Measurements from ENCODE around the gene MTSS2. TPM values are rescaled to one million over a fixed set of nuclear protein-coding genes. Genes with fewer than 3 reads are reported as not detected.

Gene MTSS2
- total and polyA plus RNA-seq, 2 of the 4 experiments (the other 2 are of a cell fraction) = 9.1 to 86.2 TPM

- dilution Hi-C loops (cut with HindIII; ENCODE audit: low sequenced_read_pairs, unreplicated experiment) = no loop called here
- in situ Hi-C loops (cut with MboI; ENCODE audit: low sequenced_read_pairs) = loop anchor here (5.0 to 25.0 kb wide), 3 partner anchors 53 to 678 kb away; partner anchors contain the start of gene CALB2
- peak overlapping the region; percentile 81 for H4K91ac ChIP-seq (ENCODE audit: insufficient read depth, low read depth, low read length)
- H3K9ac ChIP-seq (ENCODE audit: low read depth, low read length) = peak overlapping the region; percentile 93
- H2BK5ac ChIP-seq (ENCODE audit: low read depth, low read length, poor library complexity, severe bottlenecking) = peak overlapping the region; percentile 85
- TF ChIP-seq RFX5 (IDR thresholded peaks at IDR 0.05; ENCODE audit: low read depth, low read length) = no peak
- 0 out of 2 replicates have a peak, but pooled peaks have one; percentile 1 for TF ChIP-seq POLR2A (IDR thresholded peaks at IDR 0.05; ENCODE audit: low read depth, low read length)
- H3K4ac ChIP-seq (ENCODE audit: low read depth, low read length) = peak overlapping the region; percentile 89
- no TSS peak for BruUV-seq (replicated peaks)
- peaks cover 55% of the 10 kb centered on the region for H4K20me1 ChIP-seq (ENCODE audit: insufficient read depth, low read length)
- peak overlapping the region; percentile 0; the same call in 1 of the 2 replicates for H3K18ac ChIP-seq (ENCODE audit: low read depth, low read length)
- WGBS, 2 experiments (ENCODE audit: extremely low coverage in 2 of 2, insufficient read length in 1 of 2) = 34% methylated on average over 4 of the region's 14 CpGs; no CpG with 5 or more reads in 1 of the 2 experiments
- H2AFZ ChIP-seq (replicated peaks; ENCODE audit: low read length, poor library complexity) = peak overlapping the region; percentile 58
- peaks cover 3 to 70% of the 10 kb centered on the region in 2 experiments; a peak in 3 of 4 replicates for H3K79me1 ChIP-seq (ENCODE audit: low read depth in 1 of 2, low read length in 2 of 2)
- H2BK15ac ChIP-seq (ENCODE audit: low read depth, low read length) = peak overlapping the region; percentile 54; the same call in 1 of the 3 replicates
- peak overlapping the region; percentile 98 for H2AK9ac ChIP-seq (replicated peaks; ENCODE audit: low read depth, low read length, poor library complexity)
- no peaks in the 10 kb centered on the region for H3K27me3 ChIP-seq (ENCODE audit: control insufficient read depth, insufficient read depth, low read length)
- peak overlapping the region; percentile 61; the same call in 1 of the 2 replicates for H2BK20ac ChIP-seq (ENCODE audit: low read depth, low read length)
- ChIA-PET CTCF (no interaction called here), POLR2A (ENCODE audit: unreplicated experiment) (interaction anchor here (0.5 to 0.6 kb wide), 2 partner anchors 73 to 120 kb away, joined by 3 read pairs; no protein-coding TSS in a partner anchor)
- H3K23ac ChIP-seq (ENCODE audit: low read depth, low read length) = peak overlapping the region; percentile 96
- peak overlapping the region; percentile 78 for H3K4me2 ChIP-seq (ENCODE audit: low read depth, low read length)
- peaks cover 24% of the 10 kb centered on the region for H3K36me3 ChIP-seq (ENCODE audit: control insufficient read depth, insufficient read depth, low read length)
- peak overlapping the region; percentile 90 for H3K4me3 ChIP-seq (ENCODE audit: insufficient read depth, low read depth, low read length)
- H2AK5ac ChIP-seq (ENCODE audit: low read depth, low read length) = peak overlapping the region; percentile 97
- H2BK120ac ChIP-seq (ENCODE audit: low read depth, low read length) = peak overlapping the region; percentile 82
- 0 out of 2 replicates have a peak overlapping the region, but pooled peaks have one; percentile 1 for H4K5ac ChIP-seq (ENCODE audit: low read depth, low read length)
- H4K8ac ChIP-seq (ENCODE audit: low read depth in 2 of 2, low read length in 2 of 2) = peak overlapping the region; percentile 66 to 77; a peak in 2 of 4 replicates
- H3K9me3 ChIP-seq (ENCODE audit: control insufficient read depth, insufficient read depth, low read length) = no peaks in the 10 kb centered on the region
- H3K14ac ChIP-seq (replicated peaks; ENCODE audit: low read depth, low read length) = peak overlapping the region; percentile 93
- ATAC-seq (ENCODE audit: low read depth) (no peak), DNase-seq (no peak)
- H3K56ac ChIP-seq (ENCODE audit: extremely low read depth, insufficient read depth, low read length) = peak overlapping the region; percentile 78
- intact Hi-C loops (cut with micrococcal nuclease) = loop anchor here (1.0 to 5.0 kb wide), 3 partner anchors 54 to 673 kb away; partner anchors contain the start of gene CALB2
- H3K9me1 ChIP-seq (ENCODE audit: insufficient read depth, low read length) = peaks cover 28% of the 10 kb centered on the region
- H3K27ac ChIP-seq (ENCODE audit: insufficient read depth, low read length) = peak overlapping the region; percentile 92
- peaks cover 61% of the 10 kb centered on the region for H3K4me1 ChIP-seq (ENCODE audit: control insufficient read depth, insufficient read depth, low read length)
Measured at GRCh38 chr16:70684146-70685060, 1.4 kb downstream of the MTSS2 start.

All from IMR-90 (cell line).